Fibroblast of skin of abdomen (primary cell): ENCODE data around the gene CA10.
A peak's percentile ranks its signal among the peaks of the same experiment; 100 is the strongest.

ENCODE experiments used
- DNase-seq: peaks from one replicate; pipeline ENCODE4 v3.0.0-alpha.2; 2013

CA10 gene

DNA sequence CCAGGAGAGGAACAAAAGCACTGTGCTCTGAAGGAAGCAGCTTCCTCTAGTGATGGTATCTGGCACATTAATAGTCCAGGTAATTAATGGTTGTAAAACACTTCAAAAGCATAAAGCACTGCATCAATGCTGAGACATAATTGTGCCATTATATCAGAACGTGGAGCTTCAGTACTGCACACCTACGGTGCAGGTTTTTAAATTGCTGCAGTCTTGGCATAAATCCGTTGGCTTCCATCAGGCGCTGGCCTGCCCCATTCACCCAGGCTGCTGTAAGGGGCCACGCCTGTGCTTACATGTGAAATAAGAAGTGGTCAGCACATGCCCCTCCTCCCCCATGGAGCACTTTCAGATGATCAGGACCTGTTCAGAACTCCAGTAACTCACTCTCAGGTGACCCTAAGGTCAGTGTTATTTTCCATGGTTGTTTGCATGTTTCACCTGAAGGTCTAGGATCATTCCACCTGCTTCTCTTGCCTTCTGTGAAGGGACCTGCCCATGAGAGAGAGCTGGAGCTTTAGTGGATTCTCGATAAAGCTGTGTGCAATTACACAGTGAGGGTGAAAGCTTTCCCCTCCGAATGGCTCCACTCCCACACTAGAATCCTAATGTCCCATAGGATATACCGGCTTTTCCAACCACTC lies 345.3 kb downstream of the CA10 start:
- no peak for DNase-seq

DNA sequence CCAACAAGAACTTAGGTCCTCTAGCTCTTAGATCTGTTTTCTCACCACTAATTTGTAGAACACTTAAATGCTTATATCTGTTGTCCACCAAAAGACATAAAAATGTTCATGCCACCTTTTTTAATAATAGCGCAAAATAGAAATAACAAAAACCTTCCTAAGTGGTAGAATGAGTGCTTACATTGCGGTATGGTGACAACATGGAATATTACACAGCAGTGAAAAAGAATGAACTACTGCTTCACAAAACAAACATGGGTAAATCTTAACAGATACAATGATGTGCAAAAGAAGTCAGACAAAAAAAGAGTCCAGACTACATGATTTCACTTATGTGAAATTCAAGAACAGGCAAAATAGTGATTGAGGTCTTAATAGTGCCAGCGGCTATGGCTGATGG lies 351.1 kb downstream of the CA10 start:
- no peak for DNase-seq

DNA sequence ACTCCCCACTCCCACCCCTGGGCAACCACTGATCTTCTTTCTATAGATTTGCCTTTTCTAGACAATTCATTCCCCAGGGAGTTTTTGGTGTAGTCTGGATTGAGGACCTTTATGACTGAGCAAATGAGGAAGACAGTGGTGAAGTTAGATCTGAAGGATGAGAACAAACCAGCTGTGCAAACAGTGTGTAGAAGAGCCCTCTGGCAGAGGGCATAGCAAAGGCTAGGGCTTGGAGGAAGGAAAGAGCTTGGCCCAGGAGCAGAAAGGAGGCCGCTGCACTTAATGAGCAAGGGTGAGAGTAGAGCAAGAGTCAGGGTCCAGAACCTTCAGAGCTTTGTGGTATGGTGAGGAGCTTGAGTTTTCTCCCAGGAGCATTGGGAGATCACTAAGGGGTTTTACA lies 352.7 kb downstream of the CA10 start:
- DNase-seq, result no peak

DNA sequence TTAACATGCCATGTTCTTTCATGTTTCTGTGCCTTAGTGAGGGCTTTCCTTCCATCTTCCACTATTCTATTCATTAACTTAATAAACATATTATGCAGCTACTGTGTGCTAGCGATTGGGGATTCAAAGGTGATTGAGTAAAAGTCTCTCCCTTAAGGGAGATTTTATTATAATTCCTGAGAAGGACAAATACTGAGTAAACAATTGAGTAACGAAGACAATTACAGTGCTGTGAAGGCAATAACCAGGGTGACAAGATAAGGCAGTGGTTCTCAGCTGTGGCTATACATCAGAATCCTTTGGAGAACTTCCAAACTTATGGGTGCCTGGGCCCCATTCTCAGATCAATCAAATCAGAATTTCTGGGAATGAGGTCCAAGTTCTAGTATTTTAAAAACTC lies 353.3 kb downstream of the CA10 start:
- no peak for DNase-seq

DNA sequence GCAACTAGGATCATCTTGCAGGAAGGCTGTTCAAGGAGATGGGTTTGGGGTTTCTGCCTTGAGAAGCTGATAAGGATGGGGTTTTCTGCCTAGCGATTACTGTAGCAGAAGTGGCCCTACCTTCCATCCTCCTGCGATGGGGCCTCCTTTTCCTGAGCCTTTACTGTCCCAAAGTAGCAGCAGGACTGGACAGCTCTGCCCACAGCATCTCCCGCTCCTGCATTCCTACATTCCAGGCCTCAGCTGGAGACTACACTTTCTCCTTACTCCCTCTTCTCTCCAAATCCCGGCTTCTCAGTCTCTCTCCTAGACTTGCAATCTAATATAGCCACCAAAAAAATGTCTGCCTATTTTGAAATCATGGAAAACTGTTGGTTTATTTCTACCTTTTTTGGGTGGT lies 355.4 kb downstream of the CA10 start:
- DNase-seq, result no peak

DNA sequence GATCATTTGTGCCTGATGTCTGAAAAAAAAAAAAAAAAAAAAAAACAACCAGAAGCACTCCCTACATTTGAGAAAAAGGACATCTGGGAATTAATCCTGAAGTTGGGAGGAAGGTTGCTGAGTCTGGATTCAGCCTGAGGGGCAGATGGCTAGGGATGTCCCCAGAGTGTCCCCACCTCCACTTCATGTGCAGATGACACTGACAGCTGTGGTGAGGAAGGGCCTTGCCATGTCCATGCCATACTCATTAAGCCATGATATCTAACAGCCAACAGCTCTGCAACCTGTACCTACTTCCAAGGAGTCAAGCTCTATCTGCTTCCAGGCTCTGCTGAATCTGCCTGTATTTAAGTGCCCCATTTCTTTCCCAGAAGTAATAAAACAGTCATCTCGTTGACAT lies 356.0 kb downstream of the CA10 start:
- no peak for DNase-seq

DNA sequence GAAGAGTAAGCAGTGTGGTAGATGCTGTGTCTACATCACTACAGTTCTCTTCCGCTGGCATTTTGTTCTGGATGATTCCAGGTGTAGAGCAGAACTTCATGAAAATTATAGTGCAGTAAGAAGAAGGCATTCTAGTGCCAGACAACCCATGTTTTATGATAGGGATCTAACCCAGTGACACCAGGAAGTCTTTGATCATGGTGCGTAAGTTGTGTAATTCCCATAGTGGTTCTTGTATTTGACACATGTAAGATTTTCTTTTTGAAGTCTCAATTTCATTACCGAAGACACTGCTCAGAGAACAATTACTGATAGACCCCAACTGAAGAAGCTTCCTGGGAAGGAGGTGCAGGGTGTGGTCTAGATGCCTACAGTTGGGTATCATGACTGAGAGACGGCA lies 356.9 kb downstream of the CA10 start:
- DNase-seq, result no peak

DNA sequence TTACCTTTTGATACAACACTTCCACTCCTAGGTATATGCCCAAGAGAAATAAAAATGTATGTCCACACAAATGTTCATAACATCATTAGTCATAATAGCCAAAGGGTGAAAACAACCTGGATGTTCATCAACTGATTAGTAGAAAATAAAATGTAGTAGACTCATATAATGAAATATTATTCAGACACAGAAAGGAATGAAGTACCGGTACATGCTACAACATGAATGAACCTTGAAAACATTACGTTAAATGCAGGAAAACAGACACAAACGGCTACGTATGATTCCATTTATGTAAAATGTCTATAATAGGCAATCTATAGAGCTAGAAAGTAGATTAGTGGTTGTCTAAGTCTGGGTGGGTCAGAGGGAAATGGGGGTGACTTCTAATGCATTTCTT lies 358.5 kb downstream of the CA10 start:
- no peak for DNase-seq

DNA sequence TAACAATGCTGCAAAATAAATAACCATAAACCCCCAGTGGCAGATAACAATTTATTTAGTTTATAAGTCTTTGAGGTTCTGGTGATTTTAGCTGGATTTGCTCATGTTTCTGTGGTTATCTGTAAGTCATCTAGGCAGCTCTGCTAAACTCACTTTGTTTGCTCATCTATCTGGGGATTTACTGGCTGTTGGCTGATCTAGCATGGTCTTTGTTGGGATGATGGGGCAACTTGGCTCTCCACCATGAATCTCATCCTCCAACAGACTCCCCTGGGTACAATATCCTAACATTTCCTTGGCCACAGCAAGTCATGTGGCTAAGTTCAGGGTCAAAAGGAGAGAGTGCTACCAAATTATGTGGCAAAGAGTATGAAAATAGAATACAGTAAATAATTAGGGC lies 359.3 kb downstream of the CA10 start:
- no peak for DNase-seq

DNA sequence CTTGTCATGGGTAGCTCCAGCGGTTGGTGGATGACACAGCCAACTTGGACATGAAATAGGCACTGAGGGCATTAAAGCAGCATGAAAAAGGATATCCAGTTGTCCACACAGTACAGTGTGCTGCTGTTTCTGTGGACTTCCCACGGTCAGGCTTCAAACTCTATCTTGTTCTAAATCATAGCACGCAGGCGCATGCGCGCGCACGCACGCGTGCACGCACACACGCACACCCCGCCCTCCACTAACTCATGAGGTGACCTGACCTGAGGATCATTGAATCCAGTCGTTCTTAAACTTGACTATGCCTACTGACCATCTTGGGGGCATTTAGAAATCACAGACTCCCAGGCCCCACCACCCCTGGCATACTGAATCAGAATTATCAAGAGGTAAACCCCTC lies 361.4 kb downstream of the CA10 start:
- no peak for DNase-seq

DNA sequence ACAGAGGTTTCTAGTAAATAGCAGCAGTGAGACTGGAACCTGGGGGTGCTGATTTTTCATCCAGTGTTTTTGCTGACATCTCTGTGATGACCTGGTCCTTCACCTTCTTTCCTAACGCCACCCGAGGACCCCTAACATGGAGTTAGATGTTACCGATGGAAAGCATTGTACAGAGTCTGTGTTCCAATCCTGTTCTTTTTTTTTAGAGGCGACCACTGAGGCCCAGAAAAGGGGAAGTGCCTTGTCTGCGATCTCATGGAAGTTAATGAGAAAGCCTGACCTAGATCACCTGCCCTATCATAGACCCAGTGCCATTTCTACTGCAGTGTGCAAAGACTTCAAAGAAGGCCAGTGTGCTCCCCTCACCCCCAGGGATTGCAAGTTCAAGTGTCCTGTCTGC lies 362.5 kb downstream of the CA10 start:
- DNase-seq, result no peak

DNA sequence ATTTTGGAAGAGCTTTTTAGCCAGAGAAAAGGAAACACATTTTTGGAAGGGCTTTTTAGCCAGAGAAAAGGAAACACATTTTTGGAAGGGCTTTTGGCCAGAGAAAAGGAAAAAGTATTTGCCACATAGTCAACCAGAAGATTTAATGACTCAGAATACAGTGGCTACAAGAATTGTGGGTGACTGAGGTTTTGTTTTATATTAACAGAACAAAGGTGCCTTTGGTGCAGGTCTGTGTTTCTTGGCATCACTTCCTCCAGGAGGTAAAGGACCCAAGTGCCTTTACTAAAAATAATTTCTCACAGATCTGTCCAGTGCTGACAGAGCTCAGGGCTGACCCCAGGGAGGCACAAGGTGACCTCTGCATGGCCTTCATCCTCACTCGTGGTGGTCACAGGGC lies 363.1 kb downstream of the CA10 start:
- DNase-seq, result no peak

DNA sequence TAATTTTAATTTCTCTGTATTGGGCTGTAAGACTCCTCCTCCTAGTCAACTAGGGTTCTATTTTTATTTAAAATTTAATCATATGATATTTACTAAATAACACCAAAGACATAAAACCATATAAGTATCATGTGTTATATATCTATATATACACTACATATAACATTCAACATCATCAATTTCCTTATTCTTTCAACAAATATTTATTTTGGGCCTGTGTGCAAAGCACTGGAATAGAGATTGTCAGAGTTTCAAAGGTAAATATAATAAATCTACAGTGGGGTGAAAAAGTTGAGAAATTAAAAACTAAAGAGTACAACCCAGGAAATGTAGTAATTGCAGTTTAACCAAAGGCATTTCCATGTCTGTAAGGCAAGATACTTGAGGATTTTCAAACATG lies 364.0 kb downstream of the CA10 start:
- no peak for DNase-seq

DNA sequence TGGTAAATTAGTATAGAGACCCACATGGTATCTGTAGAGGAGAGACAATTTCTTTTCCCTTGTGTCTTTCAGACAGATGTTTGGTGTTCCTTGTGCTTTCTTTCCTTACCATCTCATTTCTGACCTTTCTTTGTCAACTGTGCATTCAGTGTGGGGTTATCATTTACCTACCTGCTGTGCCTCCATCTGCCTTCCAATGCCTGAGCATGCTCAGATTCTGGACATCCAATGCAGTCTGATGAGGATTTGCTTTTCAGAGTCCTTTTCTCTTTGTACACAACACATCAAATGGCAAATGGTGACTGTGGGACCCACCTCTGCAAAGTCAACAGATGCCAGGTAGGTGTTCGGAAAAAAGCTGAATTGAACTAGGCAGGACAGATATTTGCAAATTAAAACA lies 364.8 kb downstream of the CA10 start:
- DNase-seq, result no peak

DNA sequence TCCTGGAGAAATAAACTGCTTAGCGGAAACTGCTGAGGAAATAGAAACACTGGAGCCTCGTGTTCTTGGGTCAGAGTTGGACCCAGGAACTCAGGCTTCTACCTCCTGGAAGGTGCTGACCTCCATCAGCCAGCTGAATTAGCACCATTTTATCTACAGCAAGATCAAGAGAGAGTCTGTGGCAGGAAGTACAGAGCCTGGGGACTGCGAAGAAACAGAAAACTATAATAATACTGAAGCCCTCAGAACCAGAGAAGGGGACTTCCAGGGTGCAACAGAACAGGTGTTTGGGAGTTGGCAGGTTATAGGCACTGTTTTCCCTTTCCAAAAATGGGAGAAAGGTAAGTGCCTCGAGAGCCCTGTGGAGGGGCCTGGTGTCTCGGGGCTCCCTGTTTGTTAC lies 379.7 kb downstream of the CA10 start:
- no peak for DNase-seq

DNA sequence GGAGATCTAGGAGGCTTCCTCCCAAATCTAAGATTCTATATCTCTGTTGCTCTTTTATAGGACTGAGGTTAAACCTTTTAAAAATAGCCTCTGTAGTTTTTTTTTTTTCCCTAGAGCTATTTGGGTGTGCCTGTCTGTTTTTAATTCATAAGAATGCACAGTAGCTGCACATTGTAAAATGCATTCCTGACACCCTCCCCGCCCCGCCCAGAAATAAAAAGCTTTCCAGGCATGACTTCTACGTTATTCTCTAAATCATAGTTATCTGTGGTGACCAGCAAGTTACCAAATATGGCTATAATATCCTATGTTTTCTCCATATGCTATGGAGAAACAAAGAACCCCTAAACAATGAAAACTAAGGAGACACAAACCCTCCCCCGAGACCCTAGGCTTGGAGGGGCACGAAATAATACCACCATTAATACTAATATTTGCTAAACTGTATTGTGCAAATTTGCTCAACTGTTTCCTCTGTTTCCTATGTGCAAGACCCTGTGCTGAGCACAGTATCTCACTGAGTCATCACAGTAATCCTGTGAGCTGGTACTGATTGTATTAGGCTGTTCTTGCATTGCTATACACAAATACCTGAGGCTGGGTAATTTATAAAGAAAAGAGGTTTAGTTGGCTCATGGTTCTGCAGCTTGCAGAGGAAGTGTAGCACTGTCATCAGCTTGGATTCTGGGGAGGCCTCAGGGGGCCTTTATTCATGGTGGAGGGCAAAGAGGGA lies 388.3 kb downstream of the CA10 start:
- no peak for DNase-seq

DNA sequence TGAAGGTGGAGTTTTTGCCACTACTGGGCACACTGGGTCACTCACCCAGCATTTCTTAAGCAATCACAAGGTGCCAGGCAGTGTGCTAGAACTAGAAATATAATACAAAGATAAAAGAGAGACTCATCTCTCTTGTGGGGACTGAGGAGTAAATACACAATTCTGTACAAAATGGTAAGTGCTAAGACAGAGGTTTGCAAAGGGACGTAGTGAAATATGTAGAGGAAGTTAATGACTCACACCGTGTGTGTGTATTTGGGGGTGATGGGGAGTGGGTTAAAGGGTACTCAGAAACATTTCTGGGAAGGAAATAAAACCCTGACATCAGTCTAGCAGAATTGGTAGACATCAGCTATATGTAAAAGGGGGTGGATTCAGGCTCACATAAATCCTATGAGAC lies 389.3 kb downstream of the CA10 start:
- no peak for DNase-seq

DNA sequence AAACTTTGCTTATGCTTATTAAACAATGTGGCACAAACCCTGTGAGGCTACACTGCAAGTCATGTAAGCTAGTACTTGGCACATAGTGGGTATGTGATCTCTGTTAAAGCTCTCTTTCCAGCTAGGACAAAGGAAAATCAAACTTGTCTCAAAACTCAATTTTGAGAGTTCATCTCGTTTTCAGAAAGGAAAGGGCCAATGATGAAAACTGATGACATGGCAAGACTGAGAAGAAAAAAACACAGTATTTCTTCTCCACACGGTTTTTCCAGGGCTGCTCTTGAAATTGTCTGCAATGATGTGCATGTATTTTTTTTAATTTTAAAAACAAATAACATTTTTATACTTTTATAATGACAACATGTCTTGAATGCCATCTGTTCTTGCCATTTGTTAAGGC lies 389.8 kb downstream of the CA10 start:
- no peak for DNase-seq

DNA sequence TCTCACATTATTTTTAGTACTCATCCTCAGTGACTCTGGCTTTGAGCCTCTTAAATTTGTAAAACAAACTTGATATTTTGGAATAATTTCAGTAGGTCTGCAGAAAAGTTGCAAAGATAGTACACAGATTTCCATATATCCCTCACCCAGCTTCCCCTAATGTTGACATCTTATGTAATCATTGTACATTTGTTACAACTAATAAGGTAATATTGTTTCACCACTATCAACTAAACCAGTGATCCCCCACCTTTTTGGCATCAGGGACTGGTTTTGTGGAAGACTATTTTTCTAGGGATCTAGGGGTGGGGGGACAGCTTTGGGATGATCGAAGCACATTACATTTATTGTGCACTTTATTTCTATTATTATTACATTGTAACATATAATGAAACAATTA lies 391.2 kb downstream of the CA10 start:
- DNase-seq, result no peak

DNA sequence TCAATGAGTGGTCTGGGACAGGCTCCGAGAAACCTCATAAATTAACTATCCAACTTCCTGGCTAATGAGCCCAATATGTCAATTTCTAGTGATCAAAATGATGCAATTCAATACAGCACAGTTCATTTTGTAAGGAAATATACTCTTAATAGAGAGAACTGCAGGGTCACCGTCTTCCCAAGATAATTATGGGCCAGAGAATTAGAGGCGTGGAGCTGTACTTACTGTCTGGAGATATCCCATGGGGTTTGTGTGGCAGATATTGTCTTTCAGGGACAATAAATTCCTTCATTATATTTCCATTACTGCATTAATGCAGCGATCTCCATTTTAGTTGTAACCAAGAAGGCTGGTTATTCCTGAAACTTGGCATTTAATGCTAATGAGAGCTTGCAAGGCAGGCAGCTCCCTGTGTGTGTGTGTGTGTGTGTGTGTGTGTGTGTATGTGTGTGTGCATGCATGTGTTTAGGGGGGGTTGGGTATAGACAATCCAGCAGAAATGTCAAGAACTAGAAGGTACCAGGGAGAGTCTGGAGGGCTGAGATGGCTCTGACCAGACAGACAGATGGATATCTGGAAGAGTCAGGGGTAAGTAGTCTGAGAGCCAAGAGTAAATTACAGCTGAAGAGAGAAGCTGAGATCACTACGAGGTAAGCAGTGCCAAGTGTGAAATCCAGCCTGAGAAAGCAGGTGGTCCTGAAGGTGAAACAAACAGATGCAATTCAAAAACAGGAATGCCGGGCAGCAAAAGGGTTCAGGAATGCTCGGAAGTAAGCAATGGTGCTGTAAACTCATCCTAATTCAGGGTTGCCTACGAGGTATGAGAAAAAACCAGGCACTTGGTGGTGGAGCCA lies 393.0 kb downstream of the CA10 start:
- DNase-seq, result no peak

DNA sequence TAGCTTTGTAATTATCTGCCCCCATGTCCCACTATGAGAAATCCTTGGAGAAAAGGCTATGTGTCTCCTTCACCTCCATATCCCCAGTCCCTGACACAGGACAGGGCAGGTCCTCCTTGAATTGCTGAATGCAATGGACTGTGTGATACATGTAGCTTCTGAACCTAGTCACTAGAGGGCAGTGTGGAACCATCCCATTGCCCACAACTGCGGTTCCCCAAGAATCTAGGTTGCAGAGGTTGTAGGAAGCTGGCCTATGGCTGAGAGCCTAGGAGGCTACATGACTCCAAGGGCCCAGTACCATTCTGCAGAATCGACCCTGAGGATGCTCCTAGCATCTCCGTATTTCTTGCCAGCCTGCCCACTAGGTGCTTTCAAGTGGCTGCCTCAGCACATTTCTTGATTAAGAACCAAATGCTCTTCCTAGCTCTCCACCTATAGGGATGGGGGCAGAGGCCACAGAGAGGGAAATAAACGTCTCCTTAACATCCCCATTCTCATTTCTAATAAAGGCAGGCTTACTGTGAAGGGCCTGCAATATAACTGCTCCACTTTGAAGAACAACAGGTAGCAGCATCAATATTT lies 394.0 kb downstream of the CA10 start:
- DNase-seq, result peak; percentile 57

DNA sequence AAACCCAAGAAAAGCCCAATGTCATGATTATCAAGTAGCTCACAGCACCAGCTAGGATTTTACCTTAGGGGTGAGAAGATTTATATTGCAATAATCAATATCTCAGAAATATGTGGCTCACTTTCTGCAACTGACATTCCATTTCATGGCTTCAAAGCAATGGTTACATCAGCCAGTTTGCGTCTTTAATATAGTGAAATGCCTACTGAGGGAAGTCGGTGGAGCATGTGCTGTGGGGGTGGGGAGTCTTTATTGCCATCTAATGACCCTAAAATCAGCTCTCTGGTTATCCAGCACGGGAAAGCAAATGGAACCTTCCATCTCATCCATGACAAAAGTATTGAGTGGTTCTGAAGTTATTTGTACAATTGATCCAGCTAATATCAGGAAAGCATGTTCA lies 395.5 kb downstream of the CA10 start:
- DNase-seq, result no peak

DNA sequence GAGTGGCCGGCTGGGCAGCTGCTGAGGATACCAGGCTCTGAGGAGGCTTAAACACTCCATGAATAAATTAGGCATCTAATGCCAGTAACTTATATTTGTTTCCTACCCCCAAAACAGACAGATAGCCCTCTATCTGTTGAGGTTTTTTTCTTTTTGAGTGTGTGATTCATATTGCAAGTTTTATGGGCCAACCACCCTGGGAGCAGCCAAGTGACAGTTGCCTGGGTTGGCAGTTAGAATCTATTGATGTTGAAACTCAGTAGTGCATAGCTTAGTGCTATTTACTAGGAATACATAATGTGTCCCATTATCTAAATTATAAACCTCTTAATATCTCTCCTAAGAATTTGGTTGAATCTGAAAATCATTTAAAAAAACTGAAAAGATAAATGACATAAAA lies 397.4 kb downstream of the CA10 start:
- no peak for DNase-seq

DNA sequence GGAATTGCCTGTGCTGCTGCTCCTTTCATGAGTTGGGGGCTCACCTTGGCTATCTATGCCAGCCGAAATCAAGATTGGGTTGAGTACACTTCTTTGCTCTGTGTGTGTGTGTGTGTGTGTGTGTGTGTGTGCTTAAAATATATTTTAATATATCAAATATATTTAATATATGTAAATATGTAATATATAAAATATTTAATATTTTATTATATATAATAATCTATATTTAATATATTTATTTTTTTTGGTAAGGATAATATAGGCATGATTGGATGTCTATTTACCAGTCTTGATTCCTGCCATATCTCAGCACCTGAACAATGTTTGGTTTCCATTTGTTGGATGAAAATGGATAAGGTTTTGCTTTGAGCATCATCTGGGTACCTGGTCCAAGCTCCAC lies 399.3 kb downstream of the CA10 start:
- DNase-seq, result no peak
